Adrenal gland (tissue), 12 donors: ENCODE measurements around the gene MSRB1. TPM values are rescaled to one million over a fixed set of nuclear protein-coding genes. Genes with fewer than 3 reads are reported as not detected.
"Not testable (repeated sequence)": the region's sequence is repeated elsewhere in the genome, so short reads cannot be mapped to it uniquely, and the experiment has no call there.

Experiments used
- DNase-seq, 7 donors: peaks; one replicate each; pipeline ENCODE4 v3.0.0-alpha.2; 2019 to 2020
- H3K27ac ChIP-seq, 5 donors: fragments of 200-600 bp; sonication (generic) in 4 of 5; 1 replicate in 3 of 5; 2 replicates in 2 of 5; pipeline versions ENCODE4 v1.5.1 to v1.8.0; 2016 to 2020; ENCODE audit warnings: mild to moderate bottlenecking in 1 of 5
- H3K27me3 ChIP-seq: fragments of 200-600 bp; 2 replicates; pipeline ENCODE4 v1.8.0; 2021
- H3K36me3 ChIP-seq, 2 donors: fragments of 200-600 bp; replicated peaks in 1 of 2; 1 replicate in 1 of 2; 2 replicates in 1 of 2; pipeline versions ENCODE4 v1.5.1 to v1.8.0; 2018 to 2022
- H3K4me1 ChIP-seq, 2 donors: fragments of 200-600 bp; replicated peaks in 1 of 2; 1 replicate in 1 of 2; 2 replicates in 1 of 2; pipeline versions ENCODE4 v1.5.1 to v1.8.0; 2018 to 2021
- H3K4me3 ChIP-seq, 4 donors: fragments of 200-600 bp; sonication (generic) in 3 of 4; one replicate each; pipeline ENCODE4 v1.5.1; 2016 to 2018
- H3K9me3 ChIP-seq, 3 donors: fragments of 200-600 bp; sonication (generic) in 1 of 3; replicated peaks in 1 of 3; 1 replicate in 2 of 3; 2 replicates in 1 of 3; pipeline versions ENCODE4 v1.5.1 to v1.8.0; 2016 to 2021
- CTCF ChIP-seq, 6 experiments: fragments of 450-650 bp in 4 of 6; fragments of 200-600 bp in 2 of 6; sonication (generic) in 1 of 6; IDR thresholded peaks; 1 replicate in 5 of 6; 2 replicates in 1 of 6; pipeline versions ENCODE4 v1.5.1 to v1.8.0; 2016 to 2021; ENCODE audit warnings: antibody characterized with exemption in 6 of 6, mild to moderate bottlenecking in 2 of 6, moderate library complexity in 1 of 6
- POLR2A ChIP-seq, 2 donors: fragments of 450-650 bp; IDR thresholded peaks; one replicate each; pipeline ENCODE4 v1.6.1; 2017; ENCODE audit warnings: antibody characterized with exemption in 2 of 2, mild to moderate bottlenecking in 2 of 2, moderate library complexity in 1 of 2
- WGBS, 4 donors: extraction: QIAGEN DNeasy Blood & Tissue Kit in 2 of 4; methylation state at CpG; one replicate each; pipeline versions ENCODE4 v1.1.5 to v1.1.7; 2013 to 2017; 5-methylcytosine and 5-hydroxymethylcytosine counted together
- intact Hi-C, 2 donors: fragments of 100-400 bp; cut with DNase I; formaldehyde crosslinking; loops; one replicate each; pipeline versions ENCODE4 v1.14.1 to v1.15.0; 2022 to 2023
- polyA plus RNA-seq, 3 donors: library from polyadenylated mRNA; stranded (reverse); fragments of 200-250 nt in 2 of 3; fragments of 350-450 nt in 1 of 3; fragmentation: Illumina TruSeq in 1 of 3; extraction: RNeasy Lipid Tissue Mini Kit (QIAGEN cat#74804) in 1 of 3; gene quantifications; one replicate each; pipeline ENCODE4 v1.2.3, GENCODE V29; 2013 to 2014
- total RNA-seq, 9 donors: library from RNA; depleted of rRNA in 4 of 9; stranded (reverse); fragments of >200 nt in 4 of 9; fragments of 120-200 nt in 1 of 9; fragmentation: NEBNext Ultra II Directional in 1 of 9; extraction: Animal tissue kit (Norgen Biotek cat#: 25700) in 1 of 9; gene quantifications; one replicate each; pipeline versions ENCODE4 v1.1.0 to v1.2.4, GENCODE V29; 2013 to 2023
- donor health status: healthy with polysubstance abuse.
- donor health status: Bipolar disorder and iron deficiency.
- donor health status: DM: yes; HTN: yes; CAD: no.
- donor health status: DM: no; HTN: no; CAD: no.
- donor health status: DM: no; HTN: no; CAD: no.
- donor health status: DM: yes; HTN: yes; CAD: no.

Gene MSRB1
- total and polyA plus RNA-seq, 12 donors: 8.1 to 38.9 (median 16.1) TPM

DNA sequence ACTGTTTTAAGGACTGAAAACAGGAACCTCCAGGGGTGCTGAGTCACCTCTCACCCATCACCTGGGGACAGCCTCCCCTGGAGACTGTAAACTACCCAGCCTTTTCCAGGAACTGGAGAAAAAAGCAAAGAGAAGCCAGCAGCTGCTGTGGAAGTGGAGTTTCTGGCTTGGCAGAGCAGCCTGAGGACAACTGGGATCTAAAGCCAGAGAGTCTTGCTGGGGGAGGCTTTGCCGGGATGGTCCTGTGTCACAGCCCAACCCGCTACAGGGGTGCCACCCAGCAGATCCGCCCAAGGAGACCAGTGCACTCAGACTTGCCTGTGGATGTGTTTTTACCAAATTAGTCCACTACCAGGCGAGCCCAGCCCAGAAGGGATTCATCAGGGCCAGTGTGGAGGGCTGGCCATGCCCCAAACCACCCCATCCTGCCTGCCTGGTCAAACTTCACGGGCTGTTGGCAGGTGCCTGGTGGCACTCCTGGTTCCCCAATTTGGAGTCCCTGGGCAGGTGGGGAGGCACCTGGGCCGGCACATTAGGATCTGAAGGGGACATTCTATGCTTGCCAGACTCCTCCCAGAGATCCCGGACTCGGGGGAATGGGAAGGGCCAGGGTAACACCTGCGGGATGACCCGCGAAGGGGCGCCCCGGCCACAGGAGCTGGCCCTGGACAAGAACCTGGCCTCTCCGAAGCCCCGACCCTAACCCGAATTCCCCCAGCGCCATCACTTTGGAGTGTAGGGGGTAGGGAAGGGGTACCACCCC is 771 bp downstream of the MSRB1 start:
- Histone ChIP-seq H3K4me3 (peak overlapping the region; percentile 25 to 86 (median 58)), H3K27me3 (no peaks in the 10 kb centered on the region), H3K9me3 (no peaks in the 10 kb centered on the region), H3K4me1 (peaks cover 7 to 11% of the 10 kb centered on the region in 2 donors), H3K27ac (peak overlapping the region in 2 of 5 donors; percentile 40 to 88), H3K36me3 (peaks cover 0 to 30% of the 10 kb centered on the region in 2 donors)
- DNase-seq: no peak
- TF ChIP-seq POLR2A (IDR thresholded peaks at IDR 0.05) (no peak), CTCF (IDR thresholded peaks at IDR 0.05) (no peak)
- WGBS, 4 donors: 18 to 70% (median 40%) methylated on average over 2 to 17 of the region's 17 CpGs
- intact Hi-C loops: no loop called here

DNA sequence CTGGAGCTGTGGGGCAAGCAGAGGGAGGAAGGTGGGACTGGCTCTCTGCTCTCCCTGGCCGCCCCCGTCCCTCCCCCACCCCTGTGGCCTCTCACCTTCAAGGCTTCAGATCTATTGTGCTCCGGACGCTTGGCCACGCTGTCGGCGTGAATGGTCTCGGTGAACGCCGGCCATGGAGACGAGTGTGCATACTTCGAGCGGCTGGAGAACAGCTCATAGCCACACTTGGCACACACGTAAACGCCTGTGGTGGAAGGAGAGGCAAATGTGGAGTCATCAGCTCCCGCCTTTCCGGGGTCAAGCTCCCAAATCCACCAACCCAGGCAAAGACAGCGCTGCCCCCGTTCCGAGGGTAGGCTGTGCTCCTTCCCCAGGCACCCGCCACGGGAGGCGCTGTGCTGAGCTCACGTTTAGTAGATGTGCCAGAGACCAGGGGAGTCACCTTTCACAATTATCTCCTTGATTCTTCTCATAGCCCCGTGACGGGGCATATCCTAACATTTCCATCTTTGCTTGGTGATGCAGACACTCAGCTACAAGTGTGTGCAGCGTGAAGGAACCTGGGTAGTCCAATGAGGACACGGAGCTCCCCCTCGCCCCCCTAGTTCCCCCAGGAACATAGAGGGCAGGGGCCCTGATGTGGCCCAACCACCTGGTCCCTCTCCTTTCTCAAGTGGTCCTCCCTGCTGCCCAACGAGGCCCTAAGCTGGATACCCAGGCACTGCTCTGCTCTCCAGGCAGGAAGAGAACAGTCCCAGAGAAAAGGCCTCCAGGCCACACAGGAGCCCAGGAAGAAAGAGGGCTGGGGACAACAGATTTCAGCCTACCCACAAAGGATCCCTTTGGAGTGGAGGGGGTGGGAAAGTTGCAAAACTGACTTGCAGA is 1.6 kb downstream of the MSRB1 start:
- 87 to 91% (median 89%) methylated on average over 20 to 30 of the region's 30 CpGs for whole genome bisulfite sequencing, 4 donors
- intact Hi-C loops: no loop called here
- H3K9me3 ChIP-seq: no peaks in the 10 kb centered on the region
- H3K4me3 ChIP-seq: no peak overlapping the region
- H3K27ac ChIP-seq: no peak overlapping the region
- H3K4me1 ChIP-seq: peaks cover 7 to 11% of the 10 kb centered on the region in 2 donors
- TF ChIP-seq CTCF (IDR thresholded peaks at IDR 0.05) (no peak), POLR2A (IDR thresholded peaks at IDR 0.05) (no peak)
- DNase-seq: no peak
- H3K36me3 ChIP-seq: peaks cover 0 to 30% of the 10 kb centered on the region in 2 donors
- no peaks in the 10 kb centered on the region for H3K27me3 ChIP-seq

DNA sequence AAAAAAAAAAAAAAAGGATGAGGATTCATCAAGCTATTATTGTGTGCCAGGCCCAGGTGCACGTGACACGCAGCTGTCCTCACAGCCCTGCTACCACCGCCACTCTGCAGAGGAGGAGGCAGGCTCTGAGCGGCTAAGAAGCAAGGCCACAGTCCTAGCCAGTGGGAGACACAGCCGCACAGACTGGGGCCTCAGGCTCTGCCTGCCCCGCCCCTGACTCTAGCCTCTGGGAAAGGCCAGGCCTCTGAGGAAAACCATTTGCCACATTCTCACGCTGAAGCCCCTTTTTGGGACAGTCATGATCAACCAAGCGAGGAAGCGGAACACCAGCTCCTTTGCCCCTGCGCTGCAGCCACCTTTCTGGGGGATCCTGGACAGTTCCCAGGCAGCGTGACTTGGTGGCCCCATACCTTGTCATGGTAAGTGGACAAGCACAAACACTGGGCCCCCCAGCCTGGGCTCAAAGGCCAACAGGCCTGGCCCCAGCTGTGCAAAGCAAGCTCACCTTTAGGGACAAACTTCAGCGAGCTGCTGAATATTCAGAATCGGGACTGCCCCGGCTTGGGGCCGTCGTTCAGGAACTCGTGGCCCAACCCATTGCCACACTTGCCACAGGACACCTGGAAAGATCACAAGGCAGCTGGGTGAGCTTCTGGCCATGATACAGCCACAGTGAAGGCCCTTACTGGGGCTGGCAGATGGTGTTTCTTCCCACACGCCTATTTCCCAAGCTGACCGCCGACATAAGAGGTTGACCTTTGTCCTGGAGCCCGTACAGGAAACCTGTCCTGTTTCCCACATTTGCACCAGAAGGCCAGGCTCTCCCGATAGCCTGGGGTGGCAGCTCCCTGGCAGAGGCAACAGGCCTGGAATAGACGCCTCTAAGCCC is 2.5 kb downstream of the MSRB1 start:
- intact Hi-C loops: no loop called here
- no peak overlapping the region for H3K27ac ChIP-seq
- TF ChIP-seq POLR2A (IDR thresholded peaks at IDR 0.05) (no peak), CTCF (IDR thresholded peaks at IDR 0.05) (no peak)
- no peak for DNase-seq
- H3K4me1 ChIP-seq: peaks cover 7 to 11% of the 10 kb centered on the region in 2 donors
- no peaks in the 10 kb centered on the region for H3K9me3 ChIP-seq
- peaks cover 0 to 30% of the 10 kb centered on the region in 2 donors for H3K36me3 ChIP-seq
- H3K27me3 ChIP-seq: no peaks in the 10 kb centered on the region
- 86 to 95% (median 89%) methylated on average over 22 to 23 of the region's 23 CpGs for WGBS, 4 donors
- no peak overlapping the region for H3K4me3 ChIP-seq

DNA sequence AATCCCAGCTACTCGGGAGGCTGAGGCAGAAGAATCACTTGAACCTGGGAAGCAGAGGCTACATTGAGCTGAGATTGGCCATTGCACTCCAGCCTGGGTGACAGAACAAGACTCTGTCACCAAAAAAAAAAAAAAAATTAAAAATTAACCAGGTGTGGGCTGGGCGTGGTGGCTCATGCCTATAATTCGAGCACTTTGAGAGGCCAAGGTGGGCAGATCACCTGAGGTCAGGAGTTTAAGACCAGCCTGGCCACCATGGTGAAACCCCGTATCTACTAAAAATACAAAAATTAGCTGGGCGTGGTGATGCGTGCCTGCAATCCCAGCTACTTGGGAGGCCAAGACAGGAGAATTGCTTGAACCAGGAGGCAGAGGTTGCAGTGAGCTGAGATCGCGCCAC is 3.2 kb downstream of the MSRB1 start:
- H3K36me3 ChIP-seq: peaks cover 0 to 30% of the 10 kb centered on the region in 2 donors
- WGBS, 4 donors: 93 to 97% (median 95%) methylated on average over 8 of the region's 8 CpGs
- intact Hi-C loops, H3K9me3 ChIP-seq, DNase-seq, H3K4me3 ChIP-seq, H3K27me3 ChIP-seq, H3K27ac ChIP-seq: not testable (repeated sequence)
- peaks cover 7 to 11% of the 10 kb centered on the region in 2 donors for H3K4me1 ChIP-seq
